Hepatocyte (in vitro differentiated cells): ENCODE data around the gene USP43.

Experiments
- CTCF ChIP-seq: fragments of 200-600 bp; sonication (generic); IDR thresholded peaks from 2 replicates; pipeline ENCODE4 v1.5.1; 2016; ENCODE audit warnings: antibody characterized with exemption, mild to moderate bottlenecking; ENCODE audit not compliant: poor library complexity
- EZH2 ChIP-seq: fragments of 200-600 bp; sonication (generic); IDR thresholded peaks from 2 replicates; pipeline ENCODE4 v1.6.1; 2016; ENCODE audit warnings: antibody characterized with exemption, mild to moderate bottlenecking, borderline replicate concordance
- EZH2phosphoT487 ChIP-seq: fragments of 200-600 bp; sonication (generic); IDR thresholded peaks from one replicate; pipeline ENCODE4 v1.6.1; 2018; ENCODE audit warnings: antibody characterized with exemption, mild to moderate bottlenecking, low read depth, moderate library complexity; ENCODE audit not compliant: unreplicated experiment, severe bottlenecking

GRCh38 chr17:9729034-9729650 is 83.8 kb downstream of the USP43 start:
- TF ChIP-seq CTCF (peak; percentile 98), EZH2phosphoT487 (no peak), EZH2 (no peak)
